Fibroblast of lung (primary cell): ENCODE results near the gene SYDE1. TPM values are rescaled to one million over a fixed set of nuclear protein-coding genes. Genes with fewer than 3 reads are reported as not detected.

Experiments
- DNase-seq, 2 donors: peaks; one replicate each; pipeline versions ENCODE4 v3.0.0 to v3.0.0-alpha.2; 2010; ENCODE audit warnings: low read depth in 2 of 2
- H2AFZ ChIP-seq: 2 replicates; pipeline ENCODE4 v1.5.1; 2012; ENCODE audit warnings: low read length, control low read depth, inconsistent platforms
- H3K27ac ChIP-seq: 2 replicates; pipeline ENCODE4 v1.5.1; 2011; ENCODE audit warnings: low read length, control low read depth; ENCODE audit not compliant: insufficient read depth
- H3K27me3 ChIP-seq: 2 replicates; pipeline ENCODE4 v1.5.1; 2011; ENCODE audit warnings: mild to moderate bottlenecking, low read length; ENCODE audit not compliant: control insufficient read depth, insufficient read depth
- H3K36me3 ChIP-seq: 2 replicates; pipeline ENCODE4 v1.5.1; 2011; ENCODE audit warnings: low read length; ENCODE audit not compliant: control insufficient read depth, insufficient read depth
- H3K4me1 ChIP-seq: 2 replicates; pipeline ENCODE4 v1.5.1; 2011; ENCODE audit warnings: low read length; ENCODE audit not compliant: control insufficient read depth, insufficient read depth; ENCODE audit errors: extremely low read depth
- H3K4me2 ChIP-seq: 2 replicates; pipeline ENCODE4 v1.5.1; 2011; ENCODE audit warnings: low read length, control low read depth; ENCODE audit not compliant: insufficient read depth; ENCODE audit errors: extremely low read depth
- H3K4me3 ChIP-seq, 4 experiments: fragments of 200-600 bp in 1 of 4; sonication (generic) in 1 of 4; replicated peaks in 1 of 4; 2 replicates each; pipeline ENCODE4 v1.5.1; 2011 to 2016; ENCODE audit warnings: low read length in 4 of 4, low read depth in 3 of 4, mild to moderate bottlenecking in 3 of 4, control low read depth in 2 of 4, inconsistent platforms in 1 of 4, mixed read lengths in 1 of 4; ENCODE audit not compliant: insufficient read depth in 1 of 4; ENCODE audit errors: control extremely low read depth in 1 of 4
- H3K79me2 ChIP-seq: 2 replicates; pipeline ENCODE4 v1.5.1; 2012; ENCODE audit warnings: mild to moderate bottlenecking, low read length, inconsistent platforms; ENCODE audit not compliant: control insufficient read depth, insufficient read depth
- H3K9ac ChIP-seq: 2 replicates; pipeline ENCODE4 v1.5.1; 2011; ENCODE audit warnings: mild to moderate bottlenecking, low read length, control low read depth; ENCODE audit not compliant: insufficient read depth
- H3K9me3 ChIP-seq: 2 replicates; pipeline ENCODE4 v1.5.1; 2012; ENCODE audit warnings: low read depth, low read length; ENCODE audit not compliant: control insufficient read depth, insufficient read depth
- H4K20me1 ChIP-seq: 2 replicates; pipeline ENCODE4 v1.5.1; 2011; ENCODE audit warnings: low read length; ENCODE audit not compliant: control insufficient read depth, insufficient read depth; ENCODE audit errors: extremely low read depth
- EZH2 ChIP-seq: IDR thresholded peaks from 2 replicates; pipeline ENCODE4 v1.5.1; 2012; ENCODE audit warnings: low read length, control low read depth, mild to moderate bottlenecking; ENCODE audit errors: missing control alignments
- polyA plus RNA-seq, 2 donors: library from polyadenylated mRNA; depleted of rRNA in 1 of 2; stranded (reverse) in 1 of 2; unstranded in 1 of 2; fragments of >200 nt; gene quantifications; 2 replicates each; pipeline ENCODE4 v1.2.1, GENCODE V29; 2011 to 2012; ENCODE audit warnings: missing spikeins in 1 of 2
- total RNA-seq: library from RNA; depleted of rRNA; stranded (reverse); fragments of >200 nt; gene quantifications from 2 replicates; pipeline ENCODE4 v1.2.1, GENCODE V29; 2014
- TF ChIP-seq, protein P1 (sequence below), 2 donors: IDR thresholded peaks in 1 of 2; conservative IDR thresholded peaks in 1 of 2; 1 replicate in 1 of 2; 2 replicates in 1 of 2; pipeline ENCODE4 v1.5.1; 2011 to 2012; ENCODE audit warnings: low read length in 2 of 2, control low read depth in 1 of 2, inconsistent platforms in 1 of 2, low read depth in 1 of 2, mild to moderate bottlenecking in 1 of 2

SYDE1 gene
- total and polyA plus RNA-seq, 2 donors (not counting 1 experiment from before 2014, with no cell fraction given), result 21.0 to 28.6 TPM

GRCh38 chr19:15154002-15154612, 46.9 kb downstream of the SYDE1 start:
- no peak overlapping the region for H3K4me3 ChIP-seq
- H3K27me3 ChIP-seq, result no peaks in the 10 kb centered on the region
- no peak overlapping the region for H3K4me2 ChIP-seq
- no peaks in the 10 kb centered on the region for H3K9me3 ChIP-seq
- H4K20me1 ChIP-seq, result no peaks in the 10 kb centered on the region
- peak; percentile 40 to 52 for DNase-seq
- H2AFZ ChIP-seq, result no peak overlapping the region
- TF ChIP-seq, protein P1, sequence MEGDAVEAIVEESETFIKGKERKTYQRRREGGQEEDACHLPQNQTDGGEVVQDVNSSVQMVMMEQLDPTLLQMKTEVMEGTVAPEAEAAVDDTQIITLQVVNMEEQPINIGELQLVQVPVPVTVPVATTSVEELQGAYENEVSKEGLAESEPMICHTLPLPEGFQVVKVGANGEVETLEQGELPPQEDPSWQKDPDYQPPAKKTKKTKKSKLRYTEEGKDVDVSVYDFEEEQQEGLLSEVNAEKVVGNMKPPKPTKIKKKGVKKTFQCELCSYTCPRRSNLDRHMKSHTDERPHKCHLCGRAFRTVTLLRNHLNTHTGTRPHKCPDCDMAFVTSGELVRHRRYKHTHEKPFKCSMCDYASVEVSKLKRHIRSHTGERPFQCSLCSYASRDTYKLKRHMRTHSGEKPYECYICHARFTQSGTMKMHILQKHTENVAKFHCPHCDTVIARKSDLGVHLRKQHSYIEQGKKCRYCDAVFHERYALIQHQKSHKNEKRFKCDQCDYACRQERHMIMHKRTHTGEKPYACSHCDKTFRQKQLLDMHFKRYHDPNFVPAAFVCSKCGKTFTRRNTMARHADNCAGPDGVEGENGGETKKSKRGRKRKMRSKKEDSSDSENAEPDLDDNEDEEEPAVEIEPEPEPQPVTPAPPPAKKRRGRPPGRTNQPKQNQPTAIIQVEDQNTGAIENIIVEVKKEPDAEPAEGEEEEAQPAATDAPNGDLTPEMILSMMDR (conservative IDR thresholded peaks at IDR 0.05 in 1 of 2, IDR thresholded peaks at IDR 0.05 in 1 of 2; ENCODE audit: low read depth in 1 of 2, low read length in 2 of 2), result peak; percentile 45 to 73
- no peak for TF ChIP-seq EZH2
- no peaks in the 10 kb centered on the region for H3K36me3 ChIP-seq
- H3K79me2 ChIP-seq, result no peaks in the 10 kb centered on the region
- H3K9ac ChIP-seq, result no peak overlapping the region
- H3K27ac ChIP-seq, result no peak overlapping the region
- H3K4me1 ChIP-seq, result no peaks in the 10 kb centered on the region

DNA sequence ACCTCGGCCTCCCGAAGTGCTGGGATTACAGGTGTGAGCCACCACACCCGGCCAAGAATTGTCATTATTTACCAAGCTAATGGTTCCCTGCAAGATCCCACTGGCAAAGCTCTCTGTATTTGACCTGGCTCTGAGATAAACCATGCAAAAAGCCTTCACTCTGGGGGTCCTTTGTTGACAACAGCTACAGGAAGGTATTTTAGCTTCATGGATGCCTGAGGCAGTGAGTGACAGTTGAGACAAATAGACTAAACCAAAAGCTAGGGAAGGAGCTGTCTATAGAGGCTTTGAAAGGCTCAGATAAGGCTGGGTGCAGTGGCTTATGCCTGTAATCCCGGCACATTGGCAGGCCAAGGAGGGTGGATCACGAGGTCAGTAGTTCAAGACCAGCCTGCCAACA, 48.1 kb downstream of the SYDE1 start:
- Histone ChIP-seq H3K4me3 (no peak overlapping the region), H3K9ac (no peak overlapping the region), H3K79me2 (no peaks in the 10 kb centered on the region), H3K9me3 (no peaks in the 10 kb centered on the region), H3K4me2 (no peak overlapping the region), H3K27me3 (no peaks in the 10 kb centered on the region), H3K27ac (no peak overlapping the region), H3K4me1 (no peaks in the 10 kb centered on the region), H3K36me3 (no peaks in the 10 kb centered on the region), H2AFZ (no peak overlapping the region), H4K20me1 (no peaks in the 10 kb centered on the region)
- TF ChIP-seq, protein P1 (conservative IDR thresholded peaks at IDR 0.05 in 1 of 2, IDR thresholded peaks at IDR 0.05 in 1 of 2; ENCODE audit: low read depth in 1 of 2, low read length in 2 of 2), result no peak
- no peak for TF ChIP-seq EZH2
- DNase-seq, result no peak

DNA sequence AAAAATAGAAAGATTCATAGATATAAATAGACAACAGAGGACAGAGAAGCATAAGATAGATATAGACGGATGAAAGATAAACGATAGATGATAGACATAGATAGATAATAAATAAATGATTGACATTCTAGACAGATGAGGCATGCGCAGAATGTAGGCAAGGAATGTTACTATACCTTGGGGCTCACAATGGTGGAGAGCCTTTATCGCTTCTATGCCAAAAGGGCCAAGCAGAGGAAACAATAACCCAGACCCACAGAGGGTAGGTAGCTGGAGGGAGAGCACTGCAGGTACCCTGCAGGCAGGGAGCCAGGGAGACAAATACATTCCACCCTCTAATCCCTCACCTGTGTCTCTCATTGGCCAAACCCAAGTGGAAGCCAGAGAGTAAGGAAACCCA, 49.2 kb downstream of the SYDE1 start:
- Histone ChIP-seq H3K9me3 (no peaks in the 10 kb centered on the region), H3K4me3 (no peak overlapping the region), H3K79me2 (no peaks in the 10 kb centered on the region), H3K4me2 (no peak overlapping the region), H3K27me3 (no peaks in the 10 kb centered on the region), H3K36me3 (peaks cover under 1% of the 10 kb centered on the region), H2AFZ (no peak overlapping the region), H3K27ac (no peak overlapping the region), H4K20me1 (no peaks in the 10 kb centered on the region), H3K4me1 (no peaks in the 10 kb centered on the region), H3K9ac (no peak overlapping the region)
- no peak for DNase-seq
- TF ChIP-seq, protein P1 (conservative IDR thresholded peaks at IDR 0.05 in 1 of 2, IDR thresholded peaks at IDR 0.05 in 1 of 2; ENCODE audit: low read depth in 1 of 2, low read length in 2 of 2), result no peak
- no peak for TF ChIP-seq EZH2
